ENCODE measurements around the gene PLLP.
"Not testable (repeated sequence)": the region's sequence is repeated elsewhere in the genome, so short reads cannot be mapped to it uniquely, and the experiment has no call there.

PLLP gene

GRCh38 chr16:57303021-57303909 is 18.8 kb upstream of the PLLP start:
- no peak for DNase-seq (ENCODE audit: low read depth in 3 of 3, low spot score in 1 of 3)

- DNase-seq (ENCODE audit: low read depth in 3 of 3, low spot score in 1 of 3), result no peak
Measured at GRCh38 chr16:57301126-57301817, 16.8 kb upstream of the PLLP start.

- peak; percentile 98 to 99 (median 99) for DNase-seq (ENCODE audit: low read depth in 3 of 3, low spot score in 1 of 3)
Measured at GRCh38 chr16:57300387-57301125, 16.1 kb upstream of the PLLP start.

GRCh38 chr16:57299719-57300386 is 15.4 kb upstream of the PLLP start:
- DNase-seq (ENCODE audit: low read depth in 3 of 3, low spot score in 1 of 3), result peak; percentile 55 to 76 (median 59)

GRCh38 chr16:57299009-57299718 is 14.7 kb upstream of the PLLP start:
- no peak for DNase-seq (ENCODE audit: low read depth in 3 of 3, low spot score in 1 of 3)

GRCh38 chr16:57297856-57298255 is 13.4 kb upstream of the PLLP start:
- DNase-seq (ENCODE audit: low read depth in 3 of 3, low spot score in 1 of 3), result no peak

- DNase-seq (ENCODE audit: low read depth in 3 of 3, low spot score in 1 of 3), result no peak
Measured at GRCh38 chr16:57289391-57290257, 5.2 kb upstream of the PLLP start.

GRCh38 chr16:57285379-57285778 is 907 bp upstream of the PLLP start:
- DNase-seq (ENCODE audit: low read depth in 3 of 3, low spot score in 1 of 3), result no peak

GRCh38 chr16:57284952-57285363 is 486 bp upstream of the PLLP start:
- DNase-seq (ENCODE audit: low read depth in 3 of 3, low spot score in 1 of 3), result no peak

- DNase-seq (ENCODE audit: low read depth in 3 of 3, low spot score in 1 of 3), result no peak
Measured at GRCh38 chr16:57283959-57284208, 588 bp downstream of the PLLP start.

- no peak for DNase-seq (ENCODE audit: low read depth in 3 of 3, low spot score in 1 of 3)
Measured at GRCh38 chr16:57283214-57283958, 1.1 kb downstream of the PLLP start.

GRCh38 chr16:57282510-57283213 is 1.8 kb downstream of the PLLP start:
- DNase-seq (ENCODE audit: low read depth in 3 of 3, low spot score in 1 of 3), result no peak

- DNase-seq (ENCODE audit: low read depth in 3 of 3, low spot score in 1 of 3), result no peak
Measured at GRCh38 chr16:57281791-57282190, 2.7 kb downstream of the PLLP start.

- DNase-seq (ENCODE audit: low read depth in 3 of 3, low spot score in 1 of 3), result no peak
Measured at GRCh38 chr16:57279780-57280638, 4.5 kb downstream of the PLLP start.

- no peak for DNase-seq (ENCODE audit: low read depth in 3 of 3, low spot score in 1 of 3)
Measured at GRCh38 chr16:57278494-57278893, 6.0 kb downstream of the PLLP start.

- DNase-seq (ENCODE audit: low read depth in 3 of 3, low spot score in 1 of 3), result no peak
Measured at GRCh38 chr16:57277586-57277985, 6.9 kb downstream of the PLLP start.

- no peak for DNase-seq (ENCODE audit: low read depth in 3 of 3, low spot score in 1 of 3)
Measured at GRCh38 chr16:57276596-57276995, 7.9 kb downstream of the PLLP start.

GRCh38 chr16:57275946-57276345 is 8.5 kb downstream of the PLLP start:
- not testable (repeated sequence) for DNase-seq (ENCODE audit: low read depth in 3 of 3, low spot score in 1 of 3)
